GM12878 (cell line): ENCODE data around the gene PGBD5. TPM values are rescaled to one million over a fixed set of nuclear protein-coding genes. Genes with fewer than 3 reads are reported as not detected.

Experiments used
- E2F8 ChIP-seq: fragments of 450-650 bp; IDR thresholded peaks from 2 replicates; pipeline ENCODE4 v1.6.1; 2018; ENCODE audit warnings: mild to moderate bottlenecking, low read depth, moderate library complexity; ENCODE audit not compliant: partially characterized antibody
- E4F1 ChIP-seq: fragments of 450-650 bp; IDR thresholded peaks from 2 replicates; pipeline ENCODE4 v1.6.1; 2018; ENCODE audit warnings: borderline replicate concordance, mild to moderate bottlenecking; ENCODE audit not compliant: partially characterized antibody
- NKRF ChIP-seq: fragments of 450-650 bp; conservative IDR thresholded peaks from 2 replicates; pipeline ENCODE4 v1.6.1; 2017; ENCODE audit warnings: mild to moderate bottlenecking, moderate library complexity
- NRF1 ChIP-seq: conservative IDR thresholded peaks from 2 replicates; pipeline ENCODE4 v1.6.1; 2011; ENCODE audit warnings: mild to moderate bottlenecking, low read depth, low read length, improper control_type of control experiment
- TBL1XR1 ChIP-seq: IDR thresholded peaks from 2 replicates; pipeline ENCODE4 v1.6.1; 2012; ENCODE audit warnings: low read depth, low read length, improper control_type of control experiment
- polyA plus RNA-seq, 11 experiments: library from polyadenylated mRNA; depleted of rRNA in 4 of 11; unstranded in 6 of 11; stranded (reverse) in 5 of 11; fragments of >200 nt; fragmentation: Nextera tagmentation in 4 of 11; fragmentation: Illumina TruSeq in 1 of 11; extraction: Ambion mirVana in 4 of 11; extraction: Trizol in 1 of 11; gene quantifications; 1 replicate in 1 of 11; 2 replicates in 10 of 11; pipeline versions ENCODE4 v1.2.1 to v1.2.3, GENCODE V29; 2011 to 2016; ENCODE audit warnings: inconsistent platforms in 2 of 11, missing spikeins in 2 of 11, low read depth in 1 of 11
- total RNA-seq, 4 experiments: library from RNA; depleted of rRNA in 3 of 4; stranded (reverse); fragments of >200 nt in 3 of 4; fragmentation: Illumina TruSeq in 1 of 4; extraction: Trizol in 1 of 4; gene quantifications; 2 replicates each; pipeline versions ENCODE4 v1.2.1 to v1.2.3, GENCODE V29; 2013 to 2021

Gene PGBD5
- total and polyA plus RNA-seq, 10 of the 15 experiments (the other 5 are each of a cell fraction or from before 2014, with no cell fraction given), result 0.03 TPM; not detected in 9

GRCh38 chr1:230464671-230465070, 38.5 kb upstream of the PGBD5 start (continued):
- TF ChIP-seq NKRF (no peak), E4F1 (no peak), TBL1XR1 (no peak), E2F8 (no peak), NRF1 (no peak)
